Fibroblast of the aortic adventitia (primary cell): ENCODE results near the gene LHFPL2. TPM values are rescaled to one million over a fixed set of nuclear protein-coding genes. Genes with fewer than 3 reads are reported as not detected.
A peak's percentile ranks its signal among the peaks of the same experiment; 100 is the strongest.

Source experiments
- DNase-seq: peaks from one replicate; pipeline ENCODE4 v3.0.0-alpha.2; 2010; ENCODE audit warnings: low read depth
- H3K4me3 ChIP-seq: 2 replicates; pipeline ENCODE4 v1.5.1; 2011; ENCODE audit warnings: low read depth, mild to moderate bottlenecking, control low read depth, low read length, moderate library complexity
- CTCF ChIP-seq: IDR thresholded peaks from 2 replicates; pipeline ENCODE4 v1.5.1; 2011; ENCODE audit warnings: mild to moderate bottlenecking, low read length, control low read depth, inconsistent platforms; ENCODE audit not compliant: insufficient read depth
- total RNA-seq: library from RNA; depleted of rRNA; stranded (reverse); fragments of >200 nt; gene quantifications from 2 replicates; pipeline ENCODE4 v1.2.3, GENCODE V29; 2012; ENCODE audit warnings: low replicate concordance

The LHFPL2 gene
- total RNA-seq, 1 donor, result 81.2 TPM

DNA sequence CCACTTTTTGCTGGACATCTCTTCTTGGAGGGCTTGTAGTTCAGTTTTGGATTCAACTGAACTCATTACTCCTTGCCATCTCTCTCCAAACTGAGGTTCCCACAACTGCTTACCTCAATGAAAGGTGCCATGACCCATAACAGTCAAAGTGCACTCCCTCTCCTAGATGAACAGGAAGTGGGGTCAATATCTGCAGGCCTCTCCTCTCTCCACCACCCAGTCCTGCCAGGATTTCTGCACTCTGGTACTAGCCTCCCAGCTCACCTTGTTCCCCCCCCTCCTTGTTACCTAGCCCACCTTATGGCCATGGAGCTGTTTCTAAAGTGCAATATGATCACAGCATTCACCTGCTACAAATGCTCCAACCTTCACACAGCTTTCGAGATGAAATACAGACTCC is 5.9 kb downstream of the LHFPL2 start:
- no peak overlapping the region for H3K4me3 ChIP-seq
- DNase-seq, result no peak
- no peak for TF ChIP-seq CTCF

DNA sequence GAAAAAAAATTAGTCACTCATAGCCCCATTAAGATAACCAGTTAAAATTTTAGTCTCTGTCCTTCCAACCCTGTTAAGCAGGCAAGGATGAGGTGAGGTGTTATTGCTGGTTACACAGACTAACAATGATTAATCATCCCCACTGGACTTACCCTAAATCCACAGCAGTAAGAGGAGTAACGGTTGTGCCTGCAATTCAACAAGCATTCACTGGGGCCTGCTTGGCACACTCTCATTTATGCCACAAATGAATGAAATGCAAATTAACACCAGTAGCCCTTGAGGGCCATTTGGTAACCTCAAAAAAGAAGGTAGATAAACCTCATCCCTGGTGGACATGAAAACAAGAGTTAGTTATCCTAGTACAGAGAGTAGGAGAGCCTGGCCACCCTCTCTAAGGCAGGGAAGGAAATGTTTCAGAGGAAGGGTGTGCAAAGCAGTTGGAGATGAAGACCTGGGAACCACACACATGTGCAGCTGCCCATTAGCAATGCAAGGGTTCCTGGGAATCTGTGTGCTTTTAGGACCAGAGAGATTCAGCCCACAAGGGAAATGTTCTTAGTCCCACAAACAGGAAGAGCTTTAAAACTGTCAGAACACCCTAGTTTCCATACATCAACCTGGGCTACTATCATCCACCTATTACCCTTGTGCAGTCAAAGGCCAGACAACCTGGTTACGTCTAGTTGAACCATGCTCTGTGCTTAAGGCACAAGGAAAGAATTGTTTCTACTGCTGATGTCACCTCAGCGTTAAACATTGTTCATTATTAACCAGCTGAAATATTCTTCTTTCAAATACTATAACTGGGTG is 7.7 kb downstream of the LHFPL2 start:
- DNase-seq, result peak; percentile 39
- TF ChIP-seq CTCF, result no peak

GRCh38 chr5:78639791-78640190 is 8.8 kb downstream of the LHFPL2 start:
- H3K4me3 ChIP-seq, result no peak overlapping the region
- TF ChIP-seq CTCF, result no peak
- peak; percentile 36 for DNase-seq

More for the DNA sequence above, 7.7 kb downstream of the LHFPL2 start:
- no peak overlapping the region for H3K4me3 ChIP-seq

DNA sequence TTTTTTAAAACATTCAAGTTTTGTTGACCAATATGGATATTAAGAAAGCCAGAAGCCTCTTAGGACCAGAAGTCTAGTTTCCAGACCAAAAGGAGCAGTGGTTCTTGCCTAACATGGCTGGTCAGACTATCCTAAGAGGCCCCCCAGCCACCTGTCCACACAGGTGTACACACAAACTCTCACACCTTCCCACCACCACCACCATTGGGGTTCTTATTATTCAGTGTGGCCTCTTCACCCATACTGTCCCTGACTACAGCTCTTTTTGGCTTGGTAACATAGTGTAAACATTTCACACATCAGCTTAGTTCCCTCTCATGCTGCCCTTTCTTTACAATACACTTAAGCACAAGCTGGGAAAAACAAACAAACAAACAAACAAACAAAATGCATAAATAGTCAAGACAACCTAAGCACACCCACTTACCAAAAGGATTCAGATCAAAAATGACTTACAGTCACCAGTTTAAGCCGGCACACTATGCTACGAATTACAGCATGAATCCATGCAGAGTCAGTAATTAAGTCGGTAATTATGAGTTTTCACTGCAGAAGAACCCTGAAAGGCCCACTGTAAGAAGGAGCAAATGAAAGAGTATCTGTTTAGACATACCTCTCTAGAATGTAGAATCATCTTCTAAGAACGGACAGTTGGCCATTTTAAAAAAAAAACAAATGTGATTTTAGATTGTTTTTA is 9.5 kb downstream of the LHFPL2 start:
- no peak overlapping the region for H3K4me3 ChIP-seq
- no peak for DNase-seq
- no peak for TF ChIP-seq CTCF

DNA sequence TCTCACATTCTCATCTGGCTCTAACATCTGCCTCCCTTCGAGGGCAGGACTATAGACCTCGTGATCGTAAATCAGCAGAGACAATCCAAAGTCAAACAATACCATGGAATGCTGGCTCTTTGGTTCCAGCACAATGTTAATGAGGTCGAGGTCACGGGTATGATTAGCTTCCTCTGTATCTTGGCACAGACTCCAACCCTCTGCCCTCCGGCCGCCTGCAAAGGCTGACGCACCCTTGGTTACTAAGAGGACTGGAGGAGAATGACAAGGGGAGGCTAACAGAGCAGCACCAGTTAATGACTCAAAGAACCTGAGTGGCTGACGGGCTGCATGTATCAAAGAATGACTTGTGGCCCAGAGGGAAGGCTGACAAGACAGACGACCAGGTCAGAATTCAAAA is 10.1 kb downstream of the LHFPL2 start:
- DNase-seq, result peak; percentile 97
- TF ChIP-seq CTCF, result no peak
- no peak overlapping the region for H3K4me3 ChIP-seq

- DNase-seq, result no peak
- no peak for TF ChIP-seq CTCF
- no peak overlapping the region for H3K4me3 ChIP-seq
Measured at GRCh38 chr5:78637468-78637867, 11.1 kb downstream of the LHFPL2 start.
